ENCODE measurements around the gene PTPRE.

DNA sequence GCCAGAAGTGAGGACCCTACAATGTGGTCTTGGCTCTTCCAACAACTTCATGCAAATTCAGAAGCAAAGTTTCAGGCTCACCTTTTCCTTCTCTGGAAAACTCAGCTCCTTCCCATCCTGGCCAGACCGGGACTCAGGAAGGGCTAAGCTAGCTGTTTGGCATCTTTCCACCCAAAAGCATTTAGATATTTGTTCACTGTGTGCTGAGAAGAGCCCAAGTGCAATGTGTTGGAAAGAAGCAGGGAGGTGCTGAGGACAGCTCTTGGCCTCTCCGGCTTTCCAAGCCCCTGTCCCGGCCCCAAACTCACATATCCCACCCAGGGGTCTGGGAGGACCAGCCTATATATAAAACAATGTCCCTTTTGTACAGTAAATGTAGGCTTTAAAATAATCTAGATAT, 174.8 kb downstream of the PTPRE start:
- TF ChIP-seq, protein P1, sequence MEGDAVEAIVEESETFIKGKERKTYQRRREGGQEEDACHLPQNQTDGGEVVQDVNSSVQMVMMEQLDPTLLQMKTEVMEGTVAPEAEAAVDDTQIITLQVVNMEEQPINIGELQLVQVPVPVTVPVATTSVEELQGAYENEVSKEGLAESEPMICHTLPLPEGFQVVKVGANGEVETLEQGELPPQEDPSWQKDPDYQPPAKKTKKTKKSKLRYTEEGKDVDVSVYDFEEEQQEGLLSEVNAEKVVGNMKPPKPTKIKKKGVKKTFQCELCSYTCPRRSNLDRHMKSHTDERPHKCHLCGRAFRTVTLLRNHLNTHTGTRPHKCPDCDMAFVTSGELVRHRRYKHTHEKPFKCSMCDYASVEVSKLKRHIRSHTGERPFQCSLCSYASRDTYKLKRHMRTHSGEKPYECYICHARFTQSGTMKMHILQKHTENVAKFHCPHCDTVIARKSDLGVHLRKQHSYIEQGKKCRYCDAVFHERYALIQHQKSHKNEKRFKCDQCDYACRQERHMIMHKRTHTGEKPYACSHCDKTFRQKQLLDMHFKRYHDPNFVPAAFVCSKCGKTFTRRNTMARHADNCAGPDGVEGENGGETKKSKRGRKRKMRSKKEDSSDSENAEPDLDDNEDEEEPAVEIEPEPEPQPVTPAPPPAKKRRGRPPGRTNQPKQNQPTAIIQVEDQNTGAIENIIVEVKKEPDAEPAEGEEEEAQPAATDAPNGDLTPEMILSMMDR (conservative IDR thresholded peaks at IDR 0.05; ENCODE audit: low read depth, low read length) = no peak
- TF ChIP-seq EZH2 (IDR thresholded peaks at IDR 0.05; ENCODE audit: borderline replicate concordance, low read depth, low read length, poor library complexity, severe bottlenecking) = no peak

All from A673 (cell line).